HepG2 (cell line): ENCODE measurements around the gene ULK3. TPM values are rescaled to one million over a fixed set of nuclear protein-coding genes. Genes with fewer than 3 reads are reported as not detected.

Source experiments
- ATAC-seq: fragments of 200-7000 bp; cut with Tn5 transposase; 3 replicates; pipeline ENCODE4 v1.9.1; 2020; ENCODE audit warnings: mild to moderate bottlenecking, moderate library complexity
- BruUV-seq: library from RNA; stranded (reverse); fragments of 400-500 nt; replicated peaks from 2 replicates; lab custom pipeline; 2021; lab: Mats Ljungman, UMichigan
- CTCF ChIA-PET: fragments of 300-600 bp; formaldehyde crosslinking; extraction: SDS; loops from one replicate; lab custom pipeline; 2021; ENCODE audit warnings: low total read pairs, inconsistent platforms, low intra/inter-chr PET ratio; lab: Yijun Ruan, JAX
- POLR2A ChIA-PET: fragments of 350-600 bp; sonication (Branson Sonifier 250); formaldehyde crosslinking; loops from one replicate; lab custom pipeline; 2020; ENCODE audit warnings: antibody characterized with exemption, inconsistent platforms; lab: Yijun Ruan, JAX
- DNase-seq: peaks from one replicate; pipeline ENCODE4 v3.0.0-alpha.2; 2015; ENCODE audit warnings: low spot score
- FAIRE-seq: peaks from 3 replicates; lab custom pipeline; 2011; peaks lifted over from hg19 to GRCh38; lab: Jason Lieb, UNC
- H2AFZ ChIP-seq: one replicate; pipeline ENCODE4 v1.6.1; 2011; ENCODE audit warnings: low read length, inconsistent platforms
- H3K27ac ChIP-seq: fragments of 300-600 bp; 3 replicates; pipeline ENCODE4 v1.8.0; 2011; ENCODE audit warnings: mixed run types, mild to moderate bottlenecking, mixed read lengths, low read length, inconsistent platforms; ENCODE audit not compliant: insufficient read depth; ENCODE audit errors: extremely low read length
- H3K27me3 ChIP-seq, 2 experiments: fragments of 200-600 bp in 1 of 2; 2 replicates in 1 of 2; 3 replicates in 1 of 2; pipeline versions ENCODE4 v1.6.0 to v1.8.0; 2011; ENCODE audit warnings: low read length in 2 of 2, mild to moderate bottlenecking in 2 of 2, moderate library complexity in 2 of 2, inconsistent platforms in 1 of 2; ENCODE audit not compliant: insufficient read depth in 2 of 2, control insufficient read depth in 1 of 2
- H3K36me3 ChIP-seq, 2 experiments: fragments of 200-600 bp in 1 of 2; replicated peaks in 1 of 2; 2 replicates in 1 of 2; 3 replicates in 1 of 2; pipeline versions ENCODE4 v1.5.1 to v1.8.0; 2011; ENCODE audit warnings: low read length in 2 of 2, inconsistent platforms in 1 of 2; ENCODE audit not compliant: insufficient read depth in 2 of 2, control insufficient read depth in 1 of 2
- H3K4me1 ChIP-seq: 2 replicates; pipeline ENCODE4 v1.5.1; 2012; ENCODE audit warnings: low read length, inconsistent platforms; ENCODE audit not compliant: insufficient read depth
- H3K4me2 ChIP-seq: 2 replicates; pipeline ENCODE4 v1.6.0; 2011; ENCODE audit warnings: low read depth, low read length, inconsistent platforms
- H3K4me3 ChIP-seq, 3 experiments: fragments of 200-600 bp in 1 of 3; sonication (generic), shearing (Covaris generic) in 1 of 3; replicated peaks in 1 of 3; 2 replicates each; pipeline ENCODE4 v1.5.1; 2011 to 2016; ENCODE audit warnings: low read length in 3 of 3, inconsistent platforms in 2 of 3, low read depth in 2 of 3, mild to moderate bottlenecking in 2 of 3, control low read depth in 1 of 3, mixed read lengths in 1 of 3; ENCODE audit not compliant: insufficient read depth in 1 of 3
- H3K79me2 ChIP-seq: one replicate; pipeline ENCODE4 v1.6.1; 2011; ENCODE audit warnings: low read length, inconsistent platforms; ENCODE audit not compliant: insufficient read depth
- H3K9ac ChIP-seq: 2 replicates; pipeline ENCODE4 v1.6.0; 2011; ENCODE audit warnings: mild to moderate bottlenecking, low read depth, low read length, inconsistent platforms; ENCODE audit not compliant: insufficient read depth
- H3K9me3 ChIP-seq: 2 replicates; pipeline ENCODE4 v1.5.1; 2012; ENCODE audit warnings: mild to moderate bottlenecking, low read length
- H4K20me1 ChIP-seq: 2 replicates; pipeline ENCODE4 v1.6.0; 2011; ENCODE audit warnings: inconsistent platforms, mild to moderate bottlenecking, low read length, moderate library complexity; ENCODE audit not compliant: insufficient read depth
- CENPT ChIP-seq: sonication (generic); formaldehyde crosslinking; IDR thresholded peaks from 2 replicates; pipeline ENCODE4 v1.8.0; 2022; ENCODE audit warnings: low read depth, mild to moderate bottlenecking, moderate library complexity, missing genetic modification reagents
- ERF ChIP-seq: IDR thresholded peaks from 2 replicates; pipeline ENCODE4 v1.6.1; 2018; ENCODE audit warnings: missing biosample characterization, missing genetic modification reagents
- JUND ChIP-seq: sonication (generic); formaldehyde crosslinking; IDR thresholded peaks from 2 replicates; pipeline ENCODE4 v1.8.0; 2022; ENCODE audit warnings: mild to moderate bottlenecking, missing genetic modification reagents
- NFE2L1 ChIP-seq: sonication (generic); formaldehyde crosslinking; IDR thresholded peaks from 2 replicates; pipeline ENCODE4 v1.4.0; 2020; ENCODE audit warnings: missing genetic modification reagents, mild to moderate bottlenecking, borderline replicate concordance
- NFRKB ChIP-seq: fragments of 450-650 bp; IDR thresholded peaks from 2 replicates; pipeline ENCODE4 v1.6.1; 2017
- PAF1 ChIP-seq: IDR thresholded peaks from 2 replicates; pipeline ENCODE4 v1.6.1; 2016; ENCODE audit warnings: missing genetic modification reagents, missing compliant biosample characterization
- RBM22 ChIP-seq: fragments of 200-400 bp; formaldehyde crosslinking; optimal IDR thresholded peaks from 2 replicates; pipeline ENCODE3; 2017; ENCODE audit warnings: mild to moderate bottlenecking, low read length, moderate library complexity
- SIN3B ChIP-seq: fragments of 150-350 bp; IDR thresholded peaks from 2 replicates; pipeline ENCODE4 v1.6.1; 2014; ENCODE audit warnings: low read length
- SNRNP70 ChIP-seq: fragments of 200-400 bp; formaldehyde crosslinking; IDR thresholded peaks from 2 replicates; pipeline ENCODE4 v1.6.1; 2017; ENCODE audit warnings: mild to moderate bottlenecking, low read depth, low read length, moderate library complexity
- ZNF292 ChIP-seq: sonication (generic); formaldehyde crosslinking; IDR thresholded peaks from 2 replicates; pipeline ENCODE4 v1.8.1; 2022; ENCODE audit warnings: mild to moderate bottlenecking, low read depth, missing genetic modification reagents, borderline replicate concordance
- ZNF432 ChIP-seq: sonication (generic); formaldehyde crosslinking; IDR thresholded peaks from 2 replicates; pipeline ENCODE4 v1.5.0; 2020; ENCODE audit warnings: missing genetic modification reagents, mild to moderate bottlenecking, borderline replicate concordance
- ZNF496 ChIP-seq: sonication (generic); formaldehyde crosslinking; IDR thresholded peaks from 2 replicates; pipeline ENCODE4 v1.8.1; 2023; ENCODE audit warnings: mild to moderate bottlenecking, moderate library complexity, missing genetic modification reagents; ENCODE audit not compliant: insufficient replicate concordance
- ZNF678 ChIP-seq: sonication (generic); formaldehyde crosslinking; IDR thresholded peaks from 2 replicates; pipeline ENCODE4 v1.4.0; 2020; ENCODE audit warnings: mild to moderate bottlenecking, missing genetic modification reagents
- ZSCAN12 ChIP-seq: sonication (generic); formaldehyde crosslinking; IDR thresholded peaks from 2 replicates; pipeline ENCODE4 v1.9.0; 2021; ENCODE audit warnings: mild to moderate bottlenecking, missing genetic modification reagents
- ZZZ3 ChIP-seq: sonication (generic); formaldehyde crosslinking; IDR thresholded peaks from 2 replicates; pipeline ENCODE4 v1.4.0; 2020; ENCODE audit warnings: missing genetic modification reagents, mild to moderate bottlenecking, borderline replicate concordance
- WGBS: methylation state at CpG from one replicate; pipeline ENCODE4 v1.1.6; 2017; ENCODE audit warnings: low lambda C conversion rate; 5-methylcytosine and 5-hydroxymethylcytosine counted together
- in situ Hi-C: cut with HindIII; loops from 2 replicates; pipeline ENCODE4 v1.10.0; 2017; ENCODE audit warnings: low pct_unique_long_range_greater_than_20kb; ENCODE audit not compliant: extremely low pct_ligation_motif_present
- intact Hi-C: fragments of 100-400 bp; cut with micrococcal nuclease; formaldehyde crosslinking; loops from one replicate; pipeline ENCODE4 v1.10.0; 2022; ENCODE audit not compliant: unreplicated experiment
- polyA plus RNA-seq, 8 experiments: library from polyadenylated mRNA; depleted of rRNA in 3 of 8; stranded (reverse) in 7 of 8; unstranded in 1 of 8; fragments of >200 nt; fragmentation: Illumina TruSeq in 4 of 8; extraction: Trizol in 4 of 8; gene quantifications; 2 replicates each; pipeline versions ENCODE4 v1.2.1 to v1.2.3, GENCODE V29; 2011 to 2016; ENCODE audit warnings: low read depth in 4 of 8, missing spikeins in 1 of 8, mixed read lengths in 1 of 8; ENCODE audit not compliant: insufficient read depth in 1 of 8
- total RNA-seq, 5 experiments: library from RNA; depleted of rRNA; stranded (reverse); fragments of >200 nt; fragmentation: Illumina TruSeq; extraction: Trizol; gene quantifications; 2 replicates each; pipeline ENCODE4 v1.2.3, GENCODE V29; 2016; ENCODE audit warnings: low read depth in 1 of 5
- TF ChIP-seq, protein P1 (sequence below): sonication (generic); formaldehyde crosslinking; IDR thresholded peaks from 2 replicates; pipeline ENCODE4 v1.4.0; 2020; ENCODE audit warnings: missing genetic modification reagents, borderline replicate concordance
- TF ChIP-seq, protein P2 (sequence below): IDR thresholded peaks from 2 replicates; pipeline ENCODE4 v1.6.1; 2016; ENCODE audit warnings: missing compliant biosample characterization, missing genetic modification reagents, borderline replicate concordance
- TF ChIP-seq, protein P3 (sequence below): sonication (generic); formaldehyde crosslinking; IDR thresholded peaks from 2 replicates; pipeline ENCODE4 v1.5.0; 2020; ENCODE audit warnings: missing genetic modification reagents

Gene ULK3
- total and polyA plus RNA-seq, 2 of the 13 experiments (the other 11 are each of a cell fraction or from before 2014, with no cell fraction given), result 15.2 to 23.7 TPM

DNA sequence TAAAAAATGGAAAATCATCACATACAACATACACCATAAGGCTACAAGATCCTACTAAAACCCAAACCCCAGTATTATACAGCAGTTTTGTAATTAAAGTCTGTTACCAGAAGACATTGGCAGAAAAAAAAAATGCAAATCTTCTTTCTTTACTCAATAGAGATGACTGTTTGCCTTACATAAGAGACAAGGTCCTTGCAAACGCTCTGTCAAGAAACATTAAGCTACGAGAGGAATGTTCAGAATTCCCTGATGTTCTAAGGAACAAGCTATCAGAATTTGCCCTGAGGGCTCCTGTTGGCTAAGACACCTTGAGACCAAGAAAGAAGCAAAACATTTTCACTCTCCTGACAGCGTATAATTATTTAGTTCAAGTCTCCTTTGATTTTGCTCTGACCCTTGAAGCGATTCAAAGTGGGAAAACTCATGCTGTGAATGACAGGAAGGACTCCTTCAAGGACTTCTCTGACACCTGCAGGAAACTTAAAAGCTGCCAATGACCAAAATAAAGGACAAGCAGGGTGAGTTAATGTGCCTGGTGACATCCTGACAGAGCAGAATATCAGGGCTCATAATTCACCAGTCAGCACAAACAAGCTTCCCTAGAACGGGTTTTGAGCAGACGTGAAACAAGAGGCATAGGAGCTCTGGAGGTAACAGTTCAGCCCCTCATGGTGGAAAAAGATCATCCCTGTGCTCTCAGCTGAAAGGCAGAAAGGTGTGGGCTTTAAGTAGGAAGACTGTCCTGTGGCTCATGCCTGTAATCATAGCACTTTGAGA is 27.7 kb upstream of the ULK3 start (continued):
- TF ChIP-seq, protein P1, sequence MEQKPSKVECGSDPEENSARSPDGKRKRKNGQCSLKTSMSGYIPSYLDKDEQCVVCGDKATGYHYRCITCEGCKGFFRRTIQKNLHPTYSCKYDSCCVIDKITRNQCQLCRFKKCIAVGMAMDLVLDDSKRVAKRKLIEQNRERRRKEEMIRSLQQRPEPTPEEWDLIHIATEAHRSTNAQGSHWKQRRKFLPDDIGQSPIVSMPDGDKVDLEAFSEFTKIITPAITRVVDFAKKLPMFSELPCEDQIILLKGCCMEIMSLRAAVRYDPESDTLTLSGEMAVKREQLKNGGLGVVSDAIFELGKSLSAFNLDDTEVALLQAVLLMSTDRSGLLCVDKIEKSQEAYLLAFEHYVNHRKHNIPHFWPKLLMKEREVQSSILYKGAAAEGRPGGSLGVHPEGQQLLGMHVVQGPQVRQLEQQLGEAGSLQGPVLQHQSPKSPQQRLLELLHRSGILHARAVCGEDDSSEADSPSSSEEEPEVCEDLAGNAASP (CRISPR knock-in tag), result no peak
- TF ChIP-seq ZSCAN12 (CRISPR knock-in tag), result no peak
- TF ChIP-seq RBM22, result no peak
- TF ChIP-seq SNRNP70, result no peak
- TF ChIP-seq, protein P2, sequence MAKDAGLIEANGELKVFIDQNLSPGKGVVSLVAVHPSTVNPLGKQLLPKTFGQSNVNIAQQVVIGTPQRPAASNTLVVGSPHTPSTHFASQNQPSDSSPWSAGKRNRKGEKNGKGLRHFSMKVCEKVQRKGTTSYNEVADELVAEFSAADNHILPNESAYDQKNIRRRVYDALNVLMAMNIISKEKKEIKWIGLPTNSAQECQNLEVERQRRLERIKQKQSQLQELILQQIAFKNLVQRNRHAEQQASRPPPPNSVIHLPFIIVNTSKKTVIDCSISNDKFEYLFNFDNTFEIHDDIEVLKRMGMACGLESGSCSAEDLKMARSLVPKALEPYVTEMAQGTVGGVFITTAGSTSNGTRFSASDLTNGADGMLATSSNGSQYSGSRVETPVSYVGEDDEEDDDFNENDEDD, result no peak

DNA sequence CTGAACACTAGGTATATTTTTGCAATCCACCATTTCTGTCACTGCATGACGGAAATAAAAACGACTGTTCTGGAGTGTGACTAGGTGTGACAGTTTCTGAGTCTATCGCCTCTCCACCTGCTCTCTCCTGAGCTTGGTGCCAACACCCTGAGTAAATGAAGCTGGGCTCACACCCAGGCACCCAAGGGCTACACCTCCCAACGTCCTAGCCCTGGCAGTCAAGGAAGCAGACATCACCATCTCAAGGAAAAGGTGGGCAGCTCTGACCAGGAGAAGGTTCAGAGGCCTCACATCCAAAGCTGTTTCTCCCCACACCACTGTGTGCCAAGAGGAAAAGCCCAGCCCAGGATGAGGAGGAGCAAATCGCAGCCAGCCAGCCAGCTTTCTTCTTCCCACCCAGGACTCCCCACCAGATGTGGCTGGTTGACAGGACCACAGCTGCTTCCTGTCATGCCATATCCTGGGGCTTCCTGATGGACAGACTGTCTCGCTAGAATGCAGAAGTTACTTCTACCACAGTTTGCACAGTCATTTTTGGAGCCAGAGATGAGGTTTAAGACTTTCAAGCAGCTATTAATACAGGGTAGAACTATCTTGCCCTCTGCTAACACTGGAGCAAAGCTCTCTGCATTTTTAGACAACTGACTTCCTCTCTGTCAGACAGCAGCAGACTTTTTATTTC is 26.9 kb upstream of the ULK3 start:
- intact Hi-C loops (no loop called here), in situ Hi-C loops (no loop called here)
- no peak overlapping the region for H3K9ac ChIP-seq
- peaks cover 75% of the 10 kb centered on the region for H3K4me1 ChIP-seq
- H4K20me1 ChIP-seq, result peaks cover 16% of the 10 kb centered on the region
- FAIRE-seq, result no peak
- CTCF ChIA-PET, result no interaction called here
- TF ChIP-seq CENPT (CRISPR knock-in tag), result no peak
- no peak for TF ChIP-seq ERF
- TF ChIP-seq JUND, result no peak
- TF ChIP-seq ZNF292, result no peak
- TF ChIP-seq ZNF496 (CRISPR knock-in tag), result no peak
- TF ChIP-seq NFRKB, result no peak
- TF ChIP-seq, protein P3, sequence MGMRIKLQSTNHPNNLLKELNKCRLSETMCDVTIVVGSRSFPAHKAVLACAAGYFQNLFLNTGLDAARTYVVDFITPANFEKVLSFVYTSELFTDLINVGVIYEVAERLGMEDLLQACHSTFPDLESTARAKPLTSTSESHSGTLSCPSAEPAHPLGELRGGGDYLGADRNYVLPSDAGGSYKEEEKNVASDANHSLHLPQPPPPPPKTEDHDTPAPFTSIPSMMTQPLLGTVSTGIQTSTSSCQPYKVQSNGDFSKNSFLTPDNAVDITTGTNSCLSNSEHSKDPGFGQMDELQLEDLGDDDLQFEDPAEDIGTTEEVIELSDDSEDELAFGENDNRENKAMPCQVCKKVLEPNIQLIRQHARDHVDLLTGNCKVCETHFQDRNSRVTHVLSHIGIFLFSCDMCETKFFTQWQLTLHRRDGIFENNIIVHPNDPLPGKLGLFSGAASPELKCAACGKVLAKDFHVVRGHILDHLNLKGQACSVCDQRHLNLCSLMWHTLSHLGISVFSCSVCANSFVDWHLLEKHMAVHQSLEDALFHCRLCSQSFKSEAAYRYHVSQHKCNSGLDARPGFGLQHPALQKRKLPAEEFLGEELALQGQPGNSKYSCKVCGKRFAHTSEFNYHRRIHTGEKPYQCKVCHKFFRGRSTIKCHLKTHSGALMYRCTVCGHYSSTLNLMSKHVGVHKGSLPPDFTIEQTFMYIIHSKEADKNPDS (CRISPR knock-in tag), result no peak
- no peak for TF ChIP-seq SIN3B
- no peak for TF ChIP-seq ZZZ3
- no peak for TF ChIP-seq NFE2L1
- TF ChIP-seq ZNF432 (CRISPR knock-in tag), result no peak
- TF ChIP-seq ZNF678 (CRISPR knock-in tag), result no peak
- TF ChIP-seq PAF1, result no peak
- 80% methylated on average over 6 of the region's 6 CpGs for WGBS
- H2AFZ ChIP-seq, result no peak overlapping the region
- no peak for ATAC-seq
- no peak for DNase-seq
- H3K36me3 ChIP-seq, result peaks cover 0 to 1% of the 10 kb centered on the region in 2 experiments; a peak in 4 of 5 replicates
- no TSS peak for BruUV-seq
- H3K79me2 ChIP-seq, result peaks cover 65% of the 10 kb centered on the region
- peak overlapping the region; percentile 30; the same call in 1 of the 2 replicates for H3K4me2 ChIP-seq
- H3K9me3 ChIP-seq, result no peaks in the 10 kb centered on the region
- peaks cover 0 to 2% of the 10 kb centered on the region in 2 experiments; a peak in 1 of 5 replicates for H3K27me3 ChIP-seq
- no peak overlapping the region for H3K4me3 ChIP-seq
- POLR2A ChIA-PET, result interaction anchor here (0.5 to 1.7 kb wide), 6 partner anchors 12 to 51 kb away, joined by 3 to 6 read pairs (median 3); partner anchors contain the start of genes FAM219B and MPI
- no peak overlapping the region for H3K27ac ChIP-seq
